Kasumi-1 (cell line): ENCODE data around the gene SIN3A.
"Not testable (repeated sequence)": the region's sequence is repeated elsewhere in the genome, so short reads cannot be mapped to it uniquely, and the experiment has no call there.

Experiments used
- DNase-seq, 2 experiments: peaks; one replicate each; lab custom pipeline; 2025; lab: John Stamatoyannopoulos, UW

Gene SIN3A

GRCh38 chr15:75451674-75452363 lies at the start of gene SIN3A:
Gene SIN3A (minus strand): TSS chr15:75451690. CDS start chr15:75430375, 21,315 bp downstream.
- peak; percentile 99 for DNase-seq

GRCh38 chr15:75493732-75494131 lies 42.2 kb upstream of the SIN3A start:
- no peak for DNase-seq

DNA sequence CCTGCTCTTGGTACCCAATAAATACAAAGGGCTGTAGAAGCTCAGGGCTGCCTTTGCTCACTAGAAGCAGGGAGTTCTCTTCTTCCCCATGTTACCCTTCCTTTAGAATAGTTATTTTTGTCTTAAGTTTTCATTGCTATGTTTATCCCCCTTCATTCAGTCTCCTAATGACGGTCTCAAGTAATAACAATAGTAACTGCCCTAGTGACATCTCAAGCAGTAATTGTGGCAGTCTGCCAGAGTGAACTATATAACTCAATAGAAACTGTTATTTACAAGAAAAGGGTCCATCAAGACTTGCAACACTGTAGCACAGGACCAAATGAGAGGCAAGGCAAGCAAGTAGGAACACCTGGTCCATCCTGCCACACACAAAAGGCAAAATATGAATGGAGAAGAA lies 32.5 kb upstream of the SIN3A start:
- no peak for DNase-seq

- DNase-seq, result not testable (repeated sequence)
These were observed 32.1 kb upstream of the SIN3A start for GRCh38 chr15:75483556-75483955.

- DNase-seq, result no peak
These were observed 31.6 kb upstream of the SIN3A start for GRCh38 chr15:75483106-75483505.

DNA sequence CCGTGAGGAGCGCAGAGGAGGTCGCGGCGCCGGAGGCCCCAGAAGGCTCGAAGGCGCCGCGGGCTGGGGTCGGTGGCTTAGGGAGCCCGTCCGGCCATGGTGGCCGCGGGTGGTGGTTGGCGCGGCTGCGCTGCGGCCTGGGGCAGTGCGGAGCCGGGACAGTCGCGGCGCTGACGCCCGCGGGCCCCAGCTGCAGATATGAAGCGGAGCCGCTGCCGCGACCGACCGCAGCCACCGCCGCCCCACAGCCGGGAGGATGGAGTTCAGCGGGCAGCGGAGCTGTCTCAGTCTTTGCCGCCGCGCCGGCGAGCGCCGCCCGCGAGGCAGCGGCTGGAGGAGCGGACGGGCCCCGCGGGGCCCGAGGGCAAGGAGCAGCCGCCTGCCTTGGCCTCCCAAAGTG lies 29.0 kb upstream of the SIN3A start:
- DNase-seq, result not testable (repeated sequence)

GRCh38 chr15:75479670-75480069 lies 28.2 kb upstream of the SIN3A start:
- DNase-seq, result no peak

- not testable (repeated sequence) for DNase-seq
These were observed 25.6 kb upstream of the SIN3A start for GRCh38 chr15:75477094-75477493.

- DNase-seq, result no peak
These were observed 17.6 kb upstream of the SIN3A start for GRCh38 chr15:75468913-75469598.

DNA sequence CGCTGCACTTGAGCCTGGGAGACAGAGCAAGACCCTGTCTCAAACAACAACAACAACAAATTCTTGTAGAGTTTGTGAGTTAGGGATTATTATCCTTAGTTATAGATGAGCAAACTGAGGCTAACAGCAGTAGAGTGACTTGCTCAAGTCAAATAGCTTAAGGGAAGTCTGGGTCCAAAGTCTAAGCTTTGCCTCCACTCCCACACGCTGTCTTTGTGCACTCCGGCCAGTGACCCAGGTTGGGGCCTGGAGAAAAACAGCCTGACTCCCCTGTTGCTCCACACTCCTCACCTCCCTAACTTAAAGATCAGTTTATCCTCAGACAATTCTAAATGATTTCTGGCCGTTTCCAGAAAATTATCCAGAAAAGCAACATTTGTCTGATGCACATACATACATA lies 9.2 kb upstream of the SIN3A start:
- no peak for DNase-seq

DNA sequence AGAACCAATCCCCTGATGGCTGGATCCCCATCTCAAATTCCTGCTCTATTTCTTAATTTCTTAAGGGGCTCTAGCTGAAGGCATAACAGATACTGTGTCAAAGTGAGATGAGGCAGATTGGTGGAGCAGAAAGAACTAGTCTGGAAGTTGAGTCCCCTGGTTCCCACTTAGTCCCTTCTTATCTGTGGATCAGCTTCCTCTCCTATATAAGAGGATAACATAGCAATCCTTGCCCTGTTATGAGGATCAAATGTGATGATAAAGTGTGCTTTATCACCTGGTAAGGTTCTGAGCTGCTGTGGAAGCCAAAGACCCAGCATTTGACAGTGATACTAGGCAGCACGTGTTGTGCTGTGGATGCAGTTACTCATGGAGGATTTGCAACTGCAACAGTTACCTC lies 8.1 kb upstream of the SIN3A start:
- DNase-seq, result no peak

GRCh38 chr15:75456710-75457109 lies 5.2 kb upstream of the SIN3A start:
- DNase-seq, result peak; percentile 19 to 38

- peak; percentile 64 to 68 for DNase-seq
These were observed 4.6 kb upstream of the SIN3A start for GRCh38 chr15:75455982-75456531.

DNA sequence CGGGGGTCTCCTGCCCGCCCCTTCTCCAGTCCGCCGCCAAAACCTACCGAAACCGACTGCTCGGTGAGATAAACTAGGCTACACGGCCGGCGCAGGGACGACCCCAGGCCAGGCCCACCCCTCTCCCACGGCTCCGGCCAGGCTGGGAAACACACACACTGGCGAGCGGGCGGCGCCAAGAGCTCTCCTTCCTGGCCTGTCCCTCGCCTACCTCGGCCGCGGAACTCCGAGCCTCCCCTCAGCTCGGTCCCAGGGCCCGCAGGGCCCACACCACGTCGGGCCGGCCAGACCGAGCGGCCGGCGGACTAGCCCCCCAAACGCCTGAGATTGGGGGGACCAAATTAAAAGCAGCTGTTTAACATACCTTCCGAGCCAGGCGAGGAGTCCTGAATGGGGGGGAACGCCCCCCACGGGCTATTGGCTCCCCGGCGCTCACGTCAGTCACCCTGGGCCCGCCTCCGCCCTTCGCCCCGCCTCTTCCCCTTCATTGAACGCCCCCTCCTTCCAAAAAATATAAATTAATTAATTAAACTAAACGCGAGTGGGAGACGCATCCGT lies 4.0 kb upstream of the SIN3A start:
- DNase-seq, result peak; percentile 81 to 88

- peak in 1 of 2 experiments; percentile 75 for DNase-seq
These were observed 3.2 kb upstream of the SIN3A start for GRCh38 chr15:75454471-75455378.

DNA sequence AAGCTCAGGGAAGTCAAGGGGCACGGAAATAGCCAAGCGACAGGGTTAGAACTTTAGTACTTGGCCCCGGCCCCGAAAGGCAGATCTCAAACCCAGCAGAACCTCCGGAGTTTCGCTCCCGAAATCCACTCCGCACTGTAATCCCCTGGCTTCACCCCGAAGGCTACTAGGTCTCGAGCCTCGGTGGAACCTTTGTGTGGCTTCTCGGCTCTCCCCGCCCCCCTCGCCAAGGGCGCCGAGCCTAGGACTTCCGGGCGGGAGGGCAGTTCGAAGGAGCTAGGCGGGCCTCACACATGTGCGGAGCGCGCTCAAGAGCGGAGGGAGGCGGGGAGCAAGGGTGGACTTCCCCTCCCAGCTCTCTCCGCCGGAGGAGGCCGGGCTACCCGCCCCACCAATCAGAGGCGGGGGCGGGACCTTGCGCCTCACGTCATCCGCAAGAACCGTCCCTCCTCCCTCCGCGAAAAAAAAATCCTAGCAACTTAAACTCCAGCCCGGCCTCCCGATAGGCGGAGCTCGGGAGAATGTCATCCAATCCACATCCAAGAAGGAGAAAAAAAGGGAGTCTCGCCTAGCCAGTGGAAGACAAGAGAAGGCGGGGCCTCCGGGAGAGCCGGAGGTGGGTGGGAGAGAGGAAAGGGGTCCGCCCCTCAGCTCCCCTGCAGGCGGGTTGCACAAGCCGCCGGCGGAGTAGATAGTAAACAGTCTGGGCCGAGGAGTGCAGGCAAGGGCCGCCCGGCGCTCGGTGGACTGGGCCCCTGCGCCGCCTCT lies 2.4 kb upstream of the SIN3A start:
- peak; percentile 100 for DNase-seq

- DNase-seq, result peak; percentile 62 to 65
These were observed 1.6 kb upstream of the SIN3A start for GRCh38 chr15:75452865-75453702.

DNA sequence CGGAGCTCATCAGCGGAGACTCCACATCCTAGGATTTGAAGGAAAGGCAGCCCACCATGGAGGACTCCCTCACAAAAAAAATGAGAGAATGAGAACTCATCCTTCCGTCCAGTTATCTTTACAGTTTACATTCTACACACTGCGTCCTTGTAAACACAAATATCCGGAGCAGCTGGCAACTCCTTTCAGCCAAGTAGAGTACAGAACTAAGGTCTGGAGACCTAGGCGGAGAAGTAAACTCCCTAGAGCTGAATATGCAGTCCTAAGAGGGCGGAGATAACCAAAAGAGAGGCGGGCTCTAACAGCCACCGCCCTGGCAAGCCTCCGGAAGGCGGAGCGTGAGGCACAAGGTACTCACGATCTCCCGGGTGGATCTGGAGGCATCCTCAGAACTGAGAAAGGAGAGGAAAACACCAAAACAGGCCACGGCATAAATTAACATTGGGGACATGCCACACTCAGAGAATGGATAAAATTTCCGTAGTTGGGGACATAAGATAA lies 924 bp upstream of the SIN3A start:
- peak; percentile 77 to 84 for DNase-seq

DNA sequence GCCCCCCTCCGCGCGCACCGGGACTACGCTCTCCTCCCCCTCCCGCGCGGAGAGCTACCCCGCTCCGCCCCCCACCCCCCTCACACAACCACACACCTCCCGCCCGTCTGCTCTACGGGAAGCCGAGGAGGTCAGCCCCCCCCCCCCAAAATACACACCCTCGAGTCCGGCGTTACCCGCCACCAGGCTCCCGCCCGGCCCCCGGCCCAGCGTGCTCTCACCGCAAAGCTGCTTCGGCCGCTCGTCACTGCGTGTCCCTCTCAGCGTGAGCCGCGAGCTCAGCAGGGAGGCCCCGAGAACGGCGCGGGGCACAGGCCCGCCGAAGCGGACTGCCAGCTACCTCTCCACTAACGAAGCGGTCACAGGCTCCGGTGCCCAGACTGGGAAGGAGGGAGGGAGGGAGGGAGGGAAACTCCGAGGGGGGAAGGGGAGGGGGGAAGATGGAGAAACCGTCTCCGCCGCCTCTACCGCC lies 252 bp downstream of the SIN3A start:
- no peak for DNase-seq
